Astrocyte of the cerebellum (primary cell): ENCODE measurements around the gene UMOD.

Experiments used
- DNase-seq: peaks from one replicate; pipeline ENCODE4 v3.0.0-alpha.2; 2011; ENCODE audit warnings: low read depth
- H3K4me3 ChIP-seq: 2 replicates; pipeline ENCODE4 v1.5.1; 2011; ENCODE audit warnings: mild to moderate bottlenecking, low read depth, low read length, moderate library complexity
- CTCF ChIP-seq: IDR thresholded peaks from 2 replicates; pipeline ENCODE4 v1.5.1; 2012; ENCODE audit warnings: low read length, low read depth, moderate library complexity, mild to moderate bottlenecking; ENCODE audit errors: missing control alignments
- in situ Hi-C: cut with HindIII; loops from 2 replicates; pipeline ENCODE4 v1.10.0; 2017; ENCODE audit warnings: low sequenced_read_pairs

The UMOD gene

GRCh38 chr16:20396846-20397467 is 44.4 kb upstream of the UMOD start:
- TF ChIP-seq CTCF: no peak
- no peak overlapping the region for H3K4me3 ChIP-seq
- DNase-seq: no peak
- in situ Hi-C loops: loop anchor here (25.0 kb wide), 1 partner anchor 485 kb away; no protein-coding TSS in a partner anchor

- no peak overlapping the region for H3K4me3 ChIP-seq
- no peak for TF ChIP-seq CTCF
- DNase-seq: no peak
- in situ Hi-C loops: loop anchor here (25.0 kb wide), 1 partner anchor 484 kb away; no protein-coding TSS in a partner anchor
These were observed 43.4 kb upstream of the UMOD start for GRCh38 chr16:20395946-20396345.

GRCh38 chr16:20393801-20394577 is 41.5 kb upstream of the UMOD start:
- DNase-seq: no peak
- in situ Hi-C loops: loop anchor here (25.0 kb wide), 1 partner anchor 482 kb away; no protein-coding TSS in a partner anchor
- H3K4me3 ChIP-seq: no peak overlapping the region
- TF ChIP-seq CTCF: no peak

GRCh38 chr16:20391045-20391444 is 38.5 kb upstream of the UMOD start:
- H3K4me3 ChIP-seq: no peak overlapping the region
- no peak for DNase-seq
- in situ Hi-C loops: loop anchor here (25.0 kb wide), 1 partner anchor 479 kb away; no protein-coding TSS in a partner anchor
- TF ChIP-seq CTCF: no peak

GRCh38 chr16:20388854-20389253 is 36.3 kb upstream of the UMOD start:
- TF ChIP-seq CTCF: no peak
- H3K4me3 ChIP-seq: no peak overlapping the region
- in situ Hi-C loops: loop anchor here (25.0 kb wide), 1 partner anchor 477 kb away; no protein-coding TSS in a partner anchor
- no peak for DNase-seq

GRCh38 chr16:20387978-20388377 is 35.5 kb upstream of the UMOD start:
- no peak overlapping the region for H3K4me3 ChIP-seq
- no peak for DNase-seq
- in situ Hi-C loops: loop anchor here (25.0 kb wide), 1 partner anchor 476 kb away; no protein-coding TSS in a partner anchor
- TF ChIP-seq CTCF: no peak
